Gastroesophageal sphincter (tissue), 2 donors: ENCODE measurements around the gene SCO2.

Source experiments
- EP300 ChIP-seq: sonication (generic); formaldehyde crosslinking; IDR thresholded peaks from one replicate; pipeline ENCODE4 v1.6.1; 2017; ENCODE audit warnings: antibody characterized with exemption, mild to moderate bottlenecking
- POLR2AphosphoS5 ChIP-seq: sonication (generic); formaldehyde crosslinking; IDR thresholded peaks from one replicate; pipeline ENCODE4 v1.6.1; 2017; ENCODE audit warnings: antibody characterized with exemption

GRCh38 chr22:50525858-50526107 lies 385 bp upstream of the SCO2 start:
- TF ChIP-seq EP300, result no peak
- TF ChIP-seq POLR2AphosphoS5, result no peak
